GM12878 (cell line): Measurements from ENCODE around the gene SMG9. TPM values are rescaled to one million over a fixed set of nuclear protein-coding genes. Genes with fewer than 3 reads are reported as not detected.

Experiments used
- BACH1 ChIP-seq: fragments of 450-650 bp; IDR thresholded peaks from 2 replicates; pipeline ENCODE4 v1.6.1; 2017; ENCODE audit warnings: mild to moderate bottlenecking, borderline replicate concordance
- BCL11A ChIP-seq: IDR thresholded peaks from 2 replicates; pipeline ENCODE4 v1.6.1; 2011; ENCODE audit warnings: low read depth, low read length
- CEBPB ChIP-seq, 2 experiments: fragments of 150-350 bp in 1 of 2; IDR thresholded peaks; 2 replicates each; pipeline ENCODE4 v1.6.1; 2012 to 2014; ENCODE audit warnings: low read depth in 2 of 2, low read length in 2 of 2, borderline replicate concordance in 1 of 2, inconsistent platforms in 1 of 2
- CHD1 ChIP-seq: IDR thresholded peaks from 2 replicates; pipeline ENCODE4 v1.6.1; 2012; ENCODE audit warnings: low read depth, low read length, improper control_type of control experiment
- CHD2 ChIP-seq: IDR thresholded peaks from 2 replicates; pipeline ENCODE4 v1.6.1; 2011; ENCODE audit warnings: low read depth, low read length, improper control_type of control experiment, borderline replicate concordance
- CREB1 ChIP-seq: IDR thresholded peaks from 2 replicates; pipeline ENCODE4 v1.6.1; 2012; ENCODE audit warnings: low read depth, mild to moderate bottlenecking, inconsistent platforms
- EED ChIP-seq: sonication (generic); IDR thresholded peaks from 2 replicates; pipeline ENCODE4 v1.6.1; 2016; ENCODE audit warnings: antibody characterized with exemption, low read depth
- ETV6 ChIP-seq, 2 experiments: fragments of 450-650 bp in 1 of 2; IDR thresholded peaks in 1 of 2; conservative IDR thresholded peaks in 1 of 2; 2 replicates each; pipeline ENCODE4 v1.6.1; 2014; ENCODE audit warnings: antibody characterized with exemption in 1 of 2, borderline replicate concordance in 1 of 2, low read depth in 1 of 2, mild to moderate bottlenecking in 1 of 2, moderate library complexity in 1 of 2
- HDAC6 ChIP-seq: fragments of 200-600 bp; sonication (generic); IDR thresholded peaks from one replicate; pipeline ENCODE4 v1.8.0; 2017; ENCODE audit warnings: antibody characterized with exemption; ENCODE audit not compliant: unreplicated experiment
- IKZF2 ChIP-seq, 2 experiments: fragments of 450-650 bp; IDR thresholded peaks; 2 replicates each; pipeline ENCODE4 v1.6.1; 2017; ENCODE audit warnings: mild to moderate bottlenecking in 2 of 2, moderate library complexity in 2 of 2
- MYB ChIP-seq: fragments of 150-350 bp; IDR thresholded peaks from 2 replicates; pipeline ENCODE4 v1.6.1; 2014; ENCODE audit warnings: mild to moderate bottlenecking, low read depth, low read length, borderline replicate concordance
- NR2C1 ChIP-seq: fragments of 450-650 bp; IDR thresholded peaks from 2 replicates; pipeline ENCODE4 v1.6.1; 2017; ENCODE audit warnings: antibody characterized with exemption, mild to moderate bottlenecking, moderate library complexity
- SREBF2 ChIP-seq: IDR thresholded peaks from 2 replicates; pipeline ENCODE4 v1.6.1; 2012; ENCODE audit warnings: mild to moderate bottlenecking, low read length
- SRF ChIP-seq, 2 experiments: IDR thresholded peaks; 2 replicates each; pipeline ENCODE4 v1.6.1; 2011; ENCODE audit warnings: low read depth in 2 of 2, low read length in 2 of 2, mild to moderate bottlenecking in 1 of 2, moderate library complexity in 1 of 2
- YY1 ChIP-seq: IDR thresholded peaks from 2 replicates; pipeline ENCODE4 v1.6.1; 2011; ENCODE audit warnings: low read depth, mild to moderate bottlenecking, low read length
- ZBED1 ChIP-seq: IDR thresholded peaks from 2 replicates; pipeline ENCODE4 v1.6.1; 2016; ENCODE audit warnings: borderline replicate concordance
- polyA plus RNA-seq, 11 experiments: library from polyadenylated mRNA; depleted of rRNA in 4 of 11; unstranded in 6 of 11; stranded (reverse) in 5 of 11; fragments of >200 nt; fragmentation: Nextera tagmentation in 4 of 11; fragmentation: Illumina TruSeq in 1 of 11; extraction: Ambion mirVana in 4 of 11; extraction: Trizol in 1 of 11; gene quantifications; 1 replicate in 1 of 11; 2 replicates in 10 of 11; pipeline versions ENCODE4 v1.2.1 to v1.2.3, GENCODE V29; 2011 to 2016; ENCODE audit warnings: inconsistent platforms in 2 of 11, missing spikeins in 2 of 11, low read depth in 1 of 11
- total RNA-seq, 4 experiments: library from RNA; depleted of rRNA in 3 of 4; stranded (reverse); fragments of >200 nt in 3 of 4; fragmentation: Illumina TruSeq in 1 of 4; extraction: Trizol in 1 of 4; gene quantifications; 2 replicates each; pipeline versions ENCODE4 v1.2.1 to v1.2.3, GENCODE V29; 2013 to 2021
- TF ChIP-seq, protein P1 (sequence below): fragments of 150-350 bp; IDR thresholded peaks from 2 replicates; pipeline ENCODE4 v1.6.1; 2016; ENCODE audit warnings: low read depth, low read length
- TF ChIP-seq, protein P2 (sequence below): IDR thresholded peaks from 2 replicates; pipeline ENCODE4 v1.6.1; 2011; ENCODE audit warnings: low read depth, mild to moderate bottlenecking, low read length, moderate library complexity, borderline replicate concordance; ENCODE audit errors: extremely low read depth
- TF ChIP-seq, protein P3 (sequence below): IDR thresholded peaks from 2 replicates; pipeline ENCODE4 v1.6.1; 2012; ENCODE audit warnings: mild to moderate bottlenecking, low read depth, low read length

The SMG9 gene
- total and polyA plus RNA-seq, 10 of the 15 experiments (the other 5 are each of a cell fraction or from before 2014, with no cell fraction given) = 0.69 to 52.2 (median 28.1) TPM

DNA sequence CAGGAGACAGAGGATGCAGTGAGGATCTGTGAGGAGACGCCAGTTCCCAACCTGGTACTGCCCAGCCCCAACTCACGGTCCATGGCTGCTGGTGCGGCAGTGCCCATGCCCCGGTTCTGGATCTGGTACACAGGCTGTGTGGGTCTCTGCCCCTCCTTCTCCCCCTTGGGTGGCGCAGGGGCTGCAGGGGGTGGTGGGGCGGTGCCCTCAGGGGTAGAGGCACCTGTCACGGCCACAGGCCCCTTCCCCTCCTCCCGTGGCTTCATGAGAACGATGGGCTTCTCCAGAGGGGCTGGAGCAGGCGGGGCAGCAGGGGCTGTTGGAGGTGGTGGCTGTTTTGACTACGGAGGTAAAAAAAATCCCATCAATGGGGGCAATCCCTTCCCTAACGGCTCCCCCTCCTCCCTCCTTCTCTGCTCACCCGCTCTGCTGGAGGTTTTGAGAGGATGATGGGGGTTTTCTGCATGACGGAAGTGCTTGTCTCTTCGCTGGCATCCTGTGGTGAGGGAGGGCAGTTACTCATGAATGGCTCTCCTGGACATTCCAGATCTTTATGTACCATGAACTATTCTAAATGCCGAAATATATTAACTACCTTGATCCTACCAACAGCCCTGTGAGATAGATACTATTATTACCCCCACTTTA, 7.1 kb downstream of the SMG9 start (continued):
- peak; percentile 70; the same call in 1 of the 2 replicates for TF ChIP-seq CHD2
- TF ChIP-seq IKZF2 (IDR thresholded peaks at IDR 0.05) = peak; percentile 30 to 59; a peak in 2 of 4 replicates
- TF ChIP-seq BCL11A = no peak
- TF ChIP-seq EED = peak; percentile 76
- TF ChIP-seq, protein P1, sequence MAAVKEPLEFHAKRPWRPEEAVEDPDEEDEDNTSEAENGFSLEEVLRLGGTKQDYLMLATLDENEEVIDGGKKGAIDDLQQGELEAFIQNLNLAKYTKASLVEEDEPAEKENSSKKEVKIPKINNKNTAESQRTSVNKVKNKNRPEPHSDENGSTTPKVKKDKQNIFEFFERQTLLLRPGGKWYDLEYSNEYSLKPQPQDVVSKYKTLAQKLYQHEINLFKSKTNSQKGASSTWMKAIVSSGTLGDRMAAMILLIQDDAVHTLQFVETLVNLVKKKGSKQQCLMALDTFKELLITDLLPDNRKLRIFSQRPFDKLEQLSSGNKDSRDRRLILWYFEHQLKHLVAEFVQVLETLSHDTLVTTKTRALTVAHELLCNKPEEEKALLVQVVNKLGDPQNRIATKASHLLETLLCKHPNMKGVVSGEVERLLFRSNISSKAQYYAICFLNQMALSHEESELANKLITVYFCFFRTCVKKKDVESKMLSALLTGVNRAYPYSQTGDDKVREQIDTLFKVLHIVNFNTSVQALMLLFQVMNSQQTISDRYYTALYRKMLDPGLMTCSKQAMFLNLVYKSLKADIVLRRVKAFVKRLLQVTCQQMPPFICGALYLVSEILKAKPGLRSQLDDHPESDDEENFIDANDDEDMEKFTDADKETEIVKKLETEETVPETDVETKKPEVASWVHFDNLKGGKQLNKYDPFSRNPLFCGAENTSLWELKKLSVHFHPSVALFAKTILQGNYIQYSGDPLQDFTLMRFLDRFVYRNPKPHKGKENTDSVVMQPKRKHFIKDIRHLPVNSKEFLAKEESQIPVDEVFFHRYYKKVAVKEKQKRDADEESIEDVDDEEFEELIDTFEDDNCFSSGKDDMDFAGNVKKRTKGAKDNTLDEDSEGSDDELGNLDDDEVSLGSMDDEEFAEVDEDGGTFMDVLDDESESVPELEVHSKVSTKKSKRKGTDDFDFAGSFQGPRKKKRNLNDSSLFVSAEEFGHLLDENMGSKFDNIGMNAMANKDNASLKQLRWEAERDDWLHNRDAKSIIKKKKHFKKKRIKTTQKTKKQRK = no peak
- TF ChIP-seq, protein P2, sequence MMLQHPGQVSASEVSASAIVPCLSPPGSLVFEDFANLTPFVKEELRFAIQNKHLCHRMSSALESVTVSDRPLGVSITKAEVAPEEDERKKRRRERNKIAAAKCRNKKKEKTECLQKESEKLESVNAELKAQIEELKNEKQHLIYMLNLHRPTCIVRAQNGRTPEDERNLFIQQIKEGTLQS = no peak
- 0 out of 4 replicates have a peak, but pooled peaks of 1 of the 2 experiments have one; percentile 19 for TF ChIP-seq SRF (IDR thresholded peaks at IDR 0.05; ENCODE audit: low read depth in 2 of 2, low read length in 2 of 2)
- 0 out of 2 replicates have a peak, but pooled peaks have one; percentile 51 for TF ChIP-seq MYB
- TF ChIP-seq CEBPB (IDR thresholded peaks at IDR 0.05; ENCODE audit: borderline replicate concordance in 1 of 2, low read depth in 2 of 2, low read length in 2 of 2) = no peak
- TF ChIP-seq SREBF2 = no peak
- 0 out of 2 replicates have a peak, but pooled peaks have one; percentile 20 for TF ChIP-seq YY1
- TF ChIP-seq NR2C1 = no peak
- TF ChIP-seq ZBED1 = peak; percentile 59; the same call in 1 of the 2 replicates
- TF ChIP-seq, protein P3, sequence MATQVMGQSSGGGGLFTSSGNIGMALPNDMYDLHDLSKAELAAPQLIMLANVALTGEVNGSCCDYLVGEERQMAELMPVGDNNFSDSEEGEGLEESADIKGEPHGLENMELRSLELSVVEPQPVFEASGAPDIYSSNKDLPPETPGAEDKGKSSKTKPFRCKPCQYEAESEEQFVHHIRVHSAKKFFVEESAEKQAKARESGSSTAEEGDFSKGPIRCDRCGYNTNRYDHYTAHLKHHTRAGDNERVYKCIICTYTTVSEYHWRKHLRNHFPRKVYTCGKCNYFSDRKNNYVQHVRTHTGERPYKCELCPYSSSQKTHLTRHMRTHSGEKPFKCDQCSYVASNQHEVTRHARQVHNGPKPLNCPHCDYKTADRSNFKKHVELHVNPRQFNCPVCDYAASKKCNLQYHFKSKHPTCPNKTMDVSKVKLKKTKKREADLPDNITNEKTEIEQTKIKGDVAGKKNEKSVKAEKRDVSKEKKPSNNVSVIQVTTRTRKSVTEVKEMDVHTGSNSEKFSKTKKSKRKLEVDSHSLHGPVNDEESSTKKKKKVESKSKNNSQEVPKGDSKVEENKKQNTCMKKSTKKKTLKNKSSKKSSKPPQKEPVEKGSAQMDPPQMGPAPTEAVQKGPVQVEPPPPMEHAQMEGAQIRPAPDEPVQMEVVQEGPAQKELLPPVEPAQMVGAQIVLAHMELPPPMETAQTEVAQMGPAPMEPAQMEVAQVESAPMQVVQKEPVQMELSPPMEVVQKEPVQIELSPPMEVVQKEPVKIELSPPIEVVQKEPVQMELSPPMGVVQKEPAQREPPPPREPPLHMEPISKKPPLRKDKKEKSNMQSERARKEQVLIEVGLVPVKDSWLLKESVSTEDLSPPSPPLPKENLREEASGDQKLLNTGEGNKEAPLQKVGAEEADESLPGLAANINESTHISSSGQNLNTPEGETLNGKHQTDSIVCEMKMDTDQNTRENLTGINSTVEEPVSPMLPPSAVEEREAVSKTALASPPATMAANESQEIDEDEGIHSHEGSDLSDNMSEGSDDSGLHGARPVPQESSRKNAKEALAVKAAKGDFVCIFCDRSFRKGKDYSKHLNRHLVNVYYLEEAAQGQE = no peak
- TF ChIP-seq CHD1 = no peak
- TF ChIP-seq BACH1 = no peak
- TF ChIP-seq CREB1 = no peak
- TF ChIP-seq ETV6 (conservative IDR thresholded peaks at IDR 0.05 in 1 of 2, IDR thresholded peaks at IDR 0.05 in 1 of 2; ENCODE audit: borderline replicate concordance in 1 of 2, low read depth in 1 of 2) = peak in 1 of 2 experiments; percentile 34; a peak in 1 of 4 replicates
- no peak for TF ChIP-seq HDAC6
- TF ChIP-seq, all 136 proteins: peak for 19
